ENCODE results near the gene VGLL4.
"Not testable (repeated sequence)": the region's sequence is repeated elsewhere in the genome, so short reads cannot be mapped to it uniquely, and the experiment has no call there.

VGLL4 gene

DNA sequence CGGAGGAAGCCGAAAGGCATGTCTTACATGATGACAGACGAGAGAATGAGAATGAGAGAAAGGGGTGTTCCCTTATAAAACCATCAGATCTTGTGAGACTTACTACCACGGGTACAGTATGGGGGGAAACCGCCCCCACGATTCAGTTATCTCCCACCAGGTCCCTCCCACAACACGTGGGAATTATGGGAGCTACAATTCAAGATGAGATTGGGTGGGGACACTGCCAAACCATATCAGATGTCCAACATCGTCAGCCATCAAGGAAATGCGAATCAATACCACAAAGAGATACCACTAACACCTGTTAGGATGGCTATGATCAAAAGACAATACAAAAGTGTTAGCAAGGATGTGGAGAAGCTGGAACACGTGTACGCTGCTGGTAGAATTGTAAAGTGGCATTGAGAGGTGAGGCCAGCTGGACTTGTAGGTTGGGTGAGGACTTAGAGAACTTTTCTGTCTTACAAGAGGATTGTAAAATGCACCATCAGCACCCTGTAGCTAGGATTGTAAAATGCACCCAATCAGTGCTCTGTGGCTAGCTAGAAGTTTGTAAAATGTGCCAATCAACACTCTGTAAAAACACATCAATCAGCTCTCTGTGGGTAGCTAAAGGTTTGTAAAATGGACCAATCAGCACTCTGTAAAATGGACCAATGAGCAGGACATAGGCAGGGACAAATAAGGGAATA is 37.5 kb downstream of the VGLL4 start:
- no peak for DNase-seq (ENCODE audit: low spot score)

- no peak for DNase-seq (ENCODE audit: low spot score)
Observed at GRCh38 chr3:11605398-11605797, 38.3 kb downstream of the VGLL4 start.

- DNase-seq (ENCODE audit: low spot score), result no peak
Observed at GRCh38 chr3:11604139-11604892, 39.4 kb downstream of the VGLL4 start.

- DNase-seq (ENCODE audit: low spot score), result no peak
Observed at GRCh38 chr3:11603628-11604027, 40.1 kb downstream of the VGLL4 start.

DNA sequence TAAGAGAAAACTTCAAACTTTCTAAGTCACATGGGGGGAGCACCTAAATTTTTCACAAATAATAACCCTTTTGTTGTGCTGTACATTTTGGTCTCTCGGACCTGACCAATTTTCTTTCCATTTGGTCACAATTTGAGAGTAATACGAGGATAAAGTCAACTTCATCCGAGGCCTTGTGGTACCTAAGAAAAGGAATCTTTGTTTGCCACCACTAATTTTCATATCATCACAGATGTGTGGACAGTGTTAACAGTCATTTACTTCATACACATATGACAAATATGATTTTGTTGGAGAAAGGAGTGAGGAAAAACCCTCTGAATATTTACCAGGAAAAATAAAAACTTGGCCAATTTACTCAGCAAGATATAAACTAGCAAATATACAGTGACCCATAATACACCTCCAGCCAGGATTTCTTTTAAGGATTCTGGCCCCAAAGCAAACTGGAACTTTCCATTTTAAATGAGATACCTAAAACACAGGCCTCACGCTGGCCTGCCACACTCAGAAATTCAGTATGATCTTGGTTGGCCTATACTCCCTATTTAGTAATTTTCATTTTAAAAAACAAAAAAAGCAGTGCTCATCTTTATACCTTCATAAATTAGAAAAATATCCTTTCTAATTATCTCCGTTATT is 40.7 kb downstream of the VGLL4 start:
- DNase-seq (ENCODE audit: low spot score), result no peak

- DNase-seq (ENCODE audit: low spot score), result no peak
Observed at GRCh38 chr3:11602239-11602840, 41.4 kb downstream of the VGLL4 start.

DNA sequence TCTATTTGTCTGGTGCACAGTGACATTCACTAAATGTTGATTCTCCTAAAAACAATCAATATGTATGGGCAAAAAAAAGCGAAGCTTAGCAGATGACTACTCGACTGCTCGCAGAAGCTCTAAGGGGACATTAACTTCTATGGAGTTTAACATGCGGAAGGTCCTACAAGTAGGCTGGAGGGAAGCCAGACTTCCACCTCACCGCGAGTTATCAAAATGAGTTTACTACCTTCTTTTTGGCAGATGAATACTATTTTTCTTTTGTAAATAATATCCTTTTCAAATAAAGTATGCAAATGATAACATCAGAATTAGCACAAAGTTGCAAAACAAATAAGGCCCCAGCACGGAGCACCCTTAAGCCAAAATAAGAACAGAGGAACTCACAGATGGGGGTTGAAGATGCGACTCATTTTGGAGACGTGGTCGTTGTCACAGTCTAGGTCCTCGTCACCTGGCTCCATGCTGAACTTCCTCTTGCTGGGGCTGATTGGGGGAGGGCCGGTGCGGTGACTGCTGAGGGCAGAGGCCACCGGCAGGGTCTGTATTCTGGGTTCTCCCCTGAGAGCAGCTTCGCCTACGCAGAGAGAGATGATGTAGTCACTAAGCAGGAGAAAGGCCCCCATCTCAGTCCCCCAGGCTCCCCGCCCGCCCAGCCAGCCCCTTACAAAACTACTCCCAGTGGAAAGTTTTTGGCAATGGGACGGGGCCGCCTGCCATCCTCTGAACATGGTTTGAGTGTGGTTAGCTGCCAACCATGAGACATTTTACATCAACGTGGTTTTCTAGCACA is 42.1 kb downstream of the VGLL4 start:
- DNase-seq (ENCODE audit: low spot score), result no peak

DNA sequence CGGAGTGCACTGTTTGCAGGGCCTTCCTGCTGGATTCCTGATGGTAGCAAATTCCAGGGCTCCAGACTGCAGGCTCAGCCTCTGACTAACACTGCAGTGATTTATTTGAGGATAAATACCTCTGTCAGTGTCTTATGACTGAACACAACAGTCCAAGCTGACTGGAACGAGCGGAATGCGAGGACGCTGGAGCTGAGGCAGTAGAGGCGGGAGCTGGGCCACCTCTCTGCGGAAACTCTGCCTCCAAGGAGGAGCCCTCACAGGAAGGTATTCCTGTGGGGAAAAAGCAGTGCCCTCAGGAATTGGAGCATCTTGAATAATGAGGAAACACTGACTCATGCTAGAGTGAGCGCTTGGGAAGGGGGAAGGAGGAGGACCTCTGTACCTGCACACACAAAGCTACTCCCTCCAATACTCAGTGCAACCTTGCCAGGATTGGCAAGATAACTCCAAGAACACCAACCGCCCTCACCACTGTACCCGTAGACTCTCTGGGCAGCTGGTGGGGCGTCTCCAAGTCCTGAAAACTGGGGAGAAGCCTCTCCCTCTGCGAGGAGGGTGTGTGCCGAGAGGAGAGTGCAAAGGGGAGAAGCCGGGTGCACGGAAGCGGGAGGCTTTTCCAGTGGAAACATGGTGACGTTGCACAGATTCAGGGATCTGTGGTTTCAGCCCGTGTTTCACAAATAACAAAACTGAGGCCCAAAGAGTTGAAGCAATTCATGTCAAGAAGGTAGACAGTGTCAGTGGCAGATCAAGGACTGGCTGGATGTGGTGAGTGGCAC is 43.0 kb downstream of the VGLL4 start:
- DNase-seq (ENCODE audit: low spot score), result peak; percentile 49

- no peak for DNase-seq (ENCODE audit: low spot score)
Observed at GRCh38 chr3:11596387-11596786, 47.3 kb downstream of the VGLL4 start.

GRCh38 chr3:11595024-11595423 is 48.7 kb downstream of the VGLL4 start:
- not testable (repeated sequence) for DNase-seq (ENCODE audit: low spot score)

- DNase-seq (ENCODE audit: low spot score), result no peak
Observed at GRCh38 chr3:11593318-11594034, 50.2 kb downstream of the VGLL4 start.

- DNase-seq (ENCODE audit: low spot score), result no peak
Observed at GRCh38 chr3:11592445-11593298, 51.0 kb downstream of the VGLL4 start.

DNA sequence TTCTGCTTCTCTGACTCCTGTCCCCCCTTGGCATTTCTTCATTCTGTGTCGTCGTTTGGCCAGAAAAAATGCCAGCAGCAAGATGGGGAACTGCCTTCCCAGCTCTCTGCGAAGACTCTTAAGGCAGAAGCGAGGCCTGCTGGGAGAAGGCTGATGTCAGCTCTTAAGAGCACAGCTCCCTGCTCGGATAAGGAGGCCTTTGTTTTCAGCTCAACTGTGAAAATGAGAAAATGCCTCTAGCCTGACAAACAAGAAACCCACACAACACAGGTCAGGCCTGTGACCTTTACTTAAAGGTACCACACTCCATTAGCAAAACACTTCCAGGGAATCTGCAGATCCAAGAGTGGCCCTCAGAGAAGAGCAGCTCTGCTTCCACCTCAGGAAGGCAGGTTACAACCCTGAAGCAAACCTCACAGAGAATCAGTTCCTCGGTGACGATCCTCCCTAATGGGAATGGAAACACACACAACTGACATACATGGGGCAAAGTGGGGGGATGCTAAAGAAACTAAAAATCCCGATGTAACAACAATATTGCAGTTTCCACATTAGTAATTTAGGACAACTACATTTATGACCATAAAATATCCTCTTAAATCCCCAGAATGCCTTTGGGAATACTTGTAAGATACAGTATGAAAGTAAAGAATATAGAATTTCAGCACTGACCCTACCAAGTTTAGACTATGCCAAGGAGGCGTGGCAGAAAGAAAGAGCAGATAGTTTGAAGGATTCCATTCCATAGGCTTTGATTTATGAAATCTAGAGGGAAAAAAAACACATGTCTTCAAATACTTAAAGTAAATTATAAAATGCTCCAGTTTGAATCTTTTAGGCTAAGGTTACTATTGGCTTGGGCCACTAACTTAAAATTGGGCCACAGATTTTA is 52.1 kb downstream of the VGLL4 start:
- DNase-seq (ENCODE audit: low spot score), result no peak

DNA sequence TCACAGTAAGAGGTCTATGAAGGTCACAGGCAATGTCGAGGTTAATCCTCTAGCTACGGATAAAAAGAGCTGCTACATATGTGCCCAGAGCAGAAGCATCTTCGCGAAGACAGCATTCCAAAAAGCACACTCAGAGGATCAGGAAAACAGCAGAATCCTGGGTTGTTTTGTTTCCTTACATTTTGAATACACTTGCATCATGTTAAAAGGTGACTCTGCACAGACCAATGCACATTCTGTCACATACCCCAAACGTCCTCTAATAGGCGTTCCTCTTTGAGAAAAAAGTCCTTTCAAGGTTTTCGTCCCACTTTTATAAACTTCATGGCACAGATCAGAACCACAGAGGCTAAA is 52.7 kb downstream of the VGLL4 start:
- DNase-seq (ENCODE audit: low spot score), result no peak

DNA sequence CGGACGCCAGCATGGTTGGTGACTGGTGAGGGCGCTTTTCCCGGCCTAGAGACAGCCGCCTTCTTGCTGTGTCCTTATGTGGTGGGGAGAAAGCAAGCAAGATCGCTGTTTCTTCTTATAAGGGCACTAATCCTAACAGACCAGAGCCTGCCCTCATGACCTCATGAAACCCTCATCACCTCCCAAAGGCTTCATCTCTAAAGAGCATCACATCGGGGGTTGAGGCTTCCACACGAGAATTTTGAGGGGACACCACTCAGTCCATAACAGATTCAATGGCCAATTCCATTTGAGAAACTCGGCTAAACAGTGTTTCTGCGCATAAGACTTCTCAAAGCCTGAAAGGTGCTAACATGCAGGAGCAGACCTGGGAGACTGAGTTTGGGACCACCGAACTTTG is 54.0 kb downstream of the VGLL4 start:
- no peak for DNase-seq (ENCODE audit: low spot score)

GRCh38 chr3:11588755-11589154 is 55.0 kb downstream of the VGLL4 start:
- DNase-seq (ENCODE audit: low spot score), result no peak

DNA sequence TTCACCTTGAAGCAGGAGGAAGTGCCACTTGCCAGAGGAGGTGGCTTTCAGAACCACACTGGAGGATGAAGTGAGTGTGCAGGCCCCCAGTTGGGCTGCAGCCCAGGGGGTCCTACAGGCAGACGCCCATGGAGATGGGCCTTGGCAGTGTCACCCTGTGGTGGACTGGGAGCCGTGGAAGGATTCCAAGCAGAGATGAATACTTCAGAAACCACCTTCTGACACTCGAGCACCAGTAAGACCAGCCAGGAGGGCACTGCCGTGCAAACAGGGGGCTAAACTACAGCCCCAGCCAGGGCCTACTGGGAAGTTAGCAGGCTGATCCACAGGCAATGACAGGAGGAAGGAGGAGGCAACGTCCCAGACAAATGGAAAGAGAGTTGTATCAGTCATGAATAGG is 55.4 kb downstream of the VGLL4 start:
- no peak for DNase-seq (ENCODE audit: low spot score)

DNA sequence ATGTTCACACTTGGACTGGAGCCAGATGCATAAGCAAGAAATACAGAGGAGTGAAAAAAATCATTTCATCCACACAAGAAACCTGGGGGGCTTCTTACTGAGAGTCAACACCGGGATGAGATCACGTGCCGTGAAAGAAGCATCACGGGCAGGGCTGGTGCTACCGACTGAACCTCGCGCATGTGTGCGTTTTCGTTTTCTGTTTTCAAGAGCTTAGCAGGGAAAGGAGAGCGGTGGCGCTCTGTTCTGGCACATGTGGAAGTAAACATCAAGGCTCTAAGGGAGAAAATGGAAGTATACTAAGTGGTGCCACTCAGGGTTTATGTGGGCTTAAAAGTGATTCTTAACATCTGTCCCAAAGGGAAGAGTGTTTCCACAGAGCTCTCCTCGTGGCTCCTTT is 55.9 kb downstream of the VGLL4 start:
- no peak for DNase-seq (ENCODE audit: low spot score)

DNA sequence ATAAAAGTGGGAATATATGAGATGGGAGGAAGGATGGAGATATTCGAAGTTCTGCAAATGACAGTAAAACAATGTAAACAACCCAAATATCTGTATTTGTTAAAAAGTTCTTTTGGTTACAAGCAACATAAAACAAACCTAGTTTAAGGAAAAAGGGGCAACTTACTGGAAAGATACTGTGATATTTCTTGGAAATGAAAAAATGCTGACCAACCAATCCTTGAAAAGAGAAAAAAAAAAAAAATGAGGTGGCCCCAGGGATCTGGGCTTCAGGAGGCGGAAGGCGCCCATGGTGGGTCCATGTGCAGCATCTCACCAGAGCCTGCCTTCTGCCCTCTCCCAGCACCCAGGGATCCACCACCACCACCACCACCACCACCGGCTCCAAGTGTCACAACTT is 59.1 kb downstream of the VGLL4 start:
- DNase-seq (ENCODE audit: low spot score), result no peak

Data from RKO (cell line).